HG02852 (cell line): ENCODE data around the gene UBE2O.

Source experiments
- ATAC-seq: cut with Tn5 transposase; IDR thresholded peaks from one replicate; pipeline ENCODE4 v1.9.1; 2021; ENCODE audit warnings: mild to moderate bottlenecking, moderate library complexity; ENCODE audit not compliant: unreplicated experiment

UBE2O gene

GRCh38 chr17:76487451-76488192 is 34.7 kb upstream of the UBE2O start:
- ATAC-seq, result no peak

DNA sequence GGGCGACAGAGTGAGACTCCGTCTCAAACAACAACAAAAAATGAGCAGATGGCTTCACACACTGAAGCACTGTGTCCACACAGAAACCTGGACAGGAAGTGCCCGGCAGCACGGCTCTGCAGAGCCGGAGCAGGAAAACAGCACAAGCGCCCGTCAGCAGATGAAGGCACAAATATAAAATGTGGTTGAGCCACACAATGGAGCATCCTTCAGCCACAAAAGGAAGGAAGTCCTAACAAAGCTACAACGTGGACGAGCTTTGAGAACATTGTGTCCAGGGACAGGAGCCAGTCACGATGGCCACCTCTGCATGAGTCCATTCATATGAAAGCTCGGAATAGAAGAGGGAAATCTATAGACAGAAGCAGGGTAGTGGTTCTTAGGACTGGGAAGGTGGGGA is 32.6 kb upstream of the UBE2O start:
- ATAC-seq, result no peak

DNA sequence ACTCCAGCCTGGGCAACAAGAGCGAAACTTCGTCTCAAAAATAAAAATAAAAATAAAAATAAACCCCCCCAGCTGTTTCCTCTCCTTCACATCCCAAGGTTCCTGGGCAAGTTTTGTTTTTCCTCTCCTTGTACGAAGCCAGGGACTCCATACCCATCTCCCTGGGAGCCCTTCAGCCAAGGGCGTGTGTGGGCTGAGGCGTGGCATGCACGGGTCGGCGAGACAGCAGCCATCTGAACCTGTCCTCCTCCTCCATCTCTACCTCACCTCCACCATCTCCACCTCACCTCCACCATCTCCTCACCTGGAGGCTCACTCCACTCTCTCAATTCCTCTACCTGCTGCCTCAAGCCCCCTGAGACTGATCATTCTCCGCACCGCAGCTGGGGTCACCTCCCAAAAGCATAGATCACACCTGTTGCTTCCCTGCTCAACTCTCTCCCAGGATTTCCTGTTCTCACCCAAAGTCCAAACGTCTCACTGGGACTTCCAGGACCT is 31.3 kb upstream of the UBE2O start:
- no peak for ATAC-seq

GRCh38 chr17:76481071-76481655 is 28.2 kb upstream of the UBE2O start:
- ATAC-seq, result peak; percentile 70

DNA sequence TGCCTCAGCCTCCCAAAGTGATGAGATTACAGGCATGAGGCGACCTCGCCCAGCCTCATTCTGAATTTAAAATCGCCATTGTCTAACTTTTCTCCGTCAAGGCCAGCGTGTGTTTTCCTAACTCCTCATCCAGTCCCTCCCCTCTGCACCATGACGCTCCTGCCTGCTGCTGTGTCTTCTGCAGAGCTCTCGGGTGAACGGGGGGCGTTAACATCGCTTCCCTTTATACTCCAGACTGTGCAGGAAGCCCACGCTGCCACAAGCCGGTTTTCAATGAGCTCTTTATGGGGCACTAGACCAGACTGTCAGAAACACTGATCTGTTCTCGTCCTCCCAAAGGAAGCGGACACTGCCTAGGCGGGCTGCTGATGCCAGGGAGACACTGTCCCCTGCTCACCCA is 27.7 kb upstream of the UBE2O start:
- no peak for ATAC-seq

DNA sequence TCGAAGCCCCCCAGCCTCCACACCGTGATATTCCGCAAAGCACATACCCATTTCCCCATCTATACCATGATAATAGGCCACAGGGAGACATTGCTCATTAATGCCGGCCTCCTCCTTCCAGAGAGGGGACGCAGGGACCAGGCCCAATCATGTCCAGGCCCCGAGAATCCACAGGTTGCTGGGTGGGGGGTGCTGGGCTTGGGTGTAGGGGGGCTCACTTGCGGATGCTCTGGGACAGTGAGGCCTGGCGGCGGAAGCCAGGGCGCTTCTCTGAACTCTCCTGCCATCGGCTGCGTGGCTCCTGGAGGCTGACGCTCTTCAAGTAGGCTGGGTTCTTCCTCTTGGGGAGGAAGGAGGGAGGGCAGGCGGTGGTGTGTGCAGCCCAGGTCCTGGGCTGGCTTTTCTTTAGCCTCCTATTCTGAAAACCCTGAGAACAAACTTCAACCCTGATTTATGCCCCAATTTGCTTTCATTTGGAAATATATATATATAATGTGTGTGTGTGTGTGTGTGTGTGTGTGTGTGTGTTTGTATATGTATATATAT is 26.6 kb upstream of the UBE2O start:
- ATAC-seq, result no peak

GRCh38 chr17:76478730-76479514 is 26.0 kb upstream of the UBE2O start:
- no peak for ATAC-seq

DNA sequence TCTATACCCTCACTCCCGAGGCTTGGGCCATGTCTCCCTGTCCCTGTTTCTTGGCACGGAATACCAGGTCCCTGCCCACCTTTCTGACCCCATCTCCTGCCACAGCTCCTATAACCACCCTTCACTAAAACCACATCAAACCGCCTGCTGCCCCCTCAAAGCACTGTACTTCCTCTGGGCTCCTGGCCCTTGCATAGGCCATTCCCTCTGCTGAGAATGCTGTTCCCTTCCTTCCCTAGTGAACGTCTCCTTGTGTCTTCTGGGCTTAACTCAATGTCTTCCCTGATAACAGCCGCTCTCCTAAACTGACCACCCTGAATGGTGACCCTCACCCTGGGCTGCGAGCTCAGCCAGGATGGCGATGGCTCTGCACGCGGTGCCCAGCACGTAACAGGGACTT is 25.1 kb upstream of the UBE2O start:
- no peak for ATAC-seq

DNA sequence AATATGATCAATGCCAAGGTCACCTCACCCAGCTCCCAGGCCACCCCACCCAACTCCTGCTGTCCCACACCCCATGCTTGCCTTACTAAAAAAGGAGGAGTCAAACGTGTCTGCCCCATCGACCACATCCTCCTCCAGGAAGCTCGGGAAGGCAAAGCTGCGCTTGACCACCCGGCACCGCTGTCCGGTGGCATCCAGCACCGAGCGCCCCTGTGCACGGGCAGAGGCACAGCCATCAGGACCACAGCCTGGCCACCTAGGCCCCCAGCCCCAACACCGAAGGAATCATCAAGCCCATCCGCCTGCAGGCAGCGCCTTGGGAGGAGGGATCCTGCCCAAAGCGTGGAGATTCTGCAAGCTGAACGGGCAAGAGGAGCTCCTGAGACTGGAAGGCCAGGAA is 24.6 kb upstream of the UBE2O start:
- no peak for ATAC-seq

GRCh38 chr17:76476736-76477135 is 23.8 kb upstream of the UBE2O start:
- no peak for ATAC-seq

- ATAC-seq, result no peak
Measured at GRCh38 chr17:76475302-76475701, 22.4 kb upstream of the UBE2O start.

DNA sequence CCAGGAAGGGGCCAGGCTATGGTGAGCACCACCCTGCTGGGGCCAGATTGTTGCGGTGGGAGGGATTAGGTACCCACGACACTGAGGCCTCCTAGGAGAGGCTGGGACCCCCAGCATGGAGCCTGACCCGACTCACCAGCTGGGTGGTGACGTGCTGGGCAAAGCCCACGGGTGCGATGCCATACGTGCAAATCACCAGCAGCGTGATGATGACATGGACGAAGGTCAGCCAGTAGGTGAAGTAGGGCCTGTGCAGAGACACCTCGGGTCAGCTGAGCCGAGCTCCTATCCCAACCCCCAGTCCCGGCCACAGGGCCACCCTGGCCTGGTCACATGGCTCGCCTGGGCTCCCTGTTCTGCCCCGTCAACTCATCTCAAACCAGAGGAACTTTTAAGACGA is 21.9 kb upstream of the UBE2O start:
- no peak for ATAC-seq

GRCh38 chr17:76474238-76474637 is 21.3 kb upstream of the UBE2O start:
- no peak for ATAC-seq

- ATAC-seq, result no peak
Measured at GRCh38 chr17:76473541-76473985, 20.6 kb upstream of the UBE2O start.

GRCh38 chr17:76472726-76473125 is 19.8 kb upstream of the UBE2O start:
- ATAC-seq, result no peak

DNA sequence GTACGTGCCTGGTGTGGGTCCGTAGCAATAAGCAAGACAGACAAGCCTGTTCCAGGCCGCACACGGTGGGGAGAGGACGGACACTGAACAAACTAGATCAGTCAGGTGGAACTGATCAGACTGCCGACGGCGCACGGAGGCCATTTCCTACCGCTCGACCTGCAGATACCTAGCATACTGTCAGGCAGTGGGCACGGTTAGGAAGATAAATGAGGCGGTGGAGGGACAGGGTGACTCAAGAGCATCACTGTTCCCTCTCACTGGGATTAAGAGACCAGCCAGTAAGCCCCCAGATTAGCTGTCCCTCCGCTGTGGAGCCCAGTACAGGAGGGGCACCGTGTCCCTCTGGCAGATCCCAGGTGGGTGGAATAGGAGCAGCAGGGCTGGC is 19.3 kb upstream of the UBE2O start:
- no peak for ATAC-seq

DNA sequence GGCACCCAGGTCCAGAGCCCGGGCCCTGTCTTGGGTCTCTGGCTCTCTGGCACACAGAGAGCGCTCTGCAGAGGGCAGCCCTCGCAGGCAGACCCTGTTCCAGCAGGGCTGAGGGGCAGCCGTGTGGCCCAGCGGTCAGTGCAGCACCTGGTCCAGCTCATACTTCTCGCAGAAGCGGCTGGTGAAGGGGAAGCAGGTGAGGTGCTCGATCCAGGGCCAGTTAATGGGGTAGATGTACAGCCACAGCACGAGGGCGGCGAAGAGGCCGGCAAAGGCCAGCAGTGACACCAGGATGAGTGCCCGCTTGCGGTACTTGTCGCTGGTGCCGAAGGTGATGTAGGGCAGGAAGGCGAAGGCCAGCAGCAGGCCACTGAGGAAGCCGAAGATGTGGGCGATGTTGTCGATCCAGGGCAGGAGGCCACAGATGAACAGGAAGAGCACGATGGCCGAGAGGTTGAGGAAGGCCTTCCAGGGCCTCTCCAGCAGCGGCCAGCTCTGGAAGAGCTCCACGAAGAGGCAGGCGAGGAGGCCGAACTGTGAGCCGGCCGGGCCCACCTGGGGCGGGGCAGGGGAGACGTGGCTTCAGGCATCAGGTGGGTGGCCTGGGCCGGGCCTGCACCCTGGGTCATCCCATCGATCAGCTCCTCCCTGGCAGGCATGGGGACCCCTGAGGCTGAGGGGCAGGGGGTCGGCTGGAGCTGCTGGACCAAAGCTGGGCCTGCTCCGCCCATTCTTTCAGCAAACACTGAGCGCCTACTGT is 18.7 kb upstream of the UBE2O start:
- ATAC-seq, result no peak

DNA sequence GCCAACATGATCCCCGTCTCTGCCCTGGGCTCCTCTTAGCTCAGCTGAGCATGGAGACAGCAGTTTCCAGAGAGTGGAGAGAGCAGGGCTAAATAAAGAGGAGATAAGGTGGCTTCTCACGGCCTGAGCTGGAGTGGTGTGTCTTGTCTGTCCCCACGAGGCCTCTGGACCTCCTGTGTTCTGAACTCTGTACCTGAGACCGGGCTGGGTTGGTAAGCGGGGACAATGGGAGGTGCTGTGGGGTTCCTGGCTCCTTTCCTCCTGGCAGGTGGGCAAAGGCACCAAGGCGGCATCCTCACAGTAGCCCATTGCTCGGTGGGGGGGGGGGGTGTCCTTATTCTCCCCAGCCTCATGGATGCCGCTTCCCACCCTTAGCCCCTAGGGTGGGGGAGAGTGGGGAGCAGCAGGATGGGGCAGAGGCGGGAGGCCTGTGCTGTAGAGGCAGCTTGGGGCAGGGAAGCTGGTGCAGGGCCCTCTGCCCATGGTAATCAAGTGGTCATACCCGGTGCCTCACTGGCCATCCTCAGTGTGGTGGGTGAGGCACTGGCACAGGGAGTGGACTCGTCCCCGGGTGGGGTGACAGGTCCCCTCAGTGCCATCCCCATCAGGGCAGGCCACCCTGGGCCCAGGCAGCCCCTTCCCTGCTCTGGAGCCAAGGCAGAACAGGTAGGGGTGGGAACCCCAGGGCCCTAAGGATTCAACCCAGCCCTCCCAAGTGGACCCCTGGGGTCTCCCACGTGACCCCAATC is 17.2 kb upstream of the UBE2O start:
- ATAC-seq, result no peak

GRCh38 chr17:76469076-76469990 is 16.4 kb upstream of the UBE2O start:
- ATAC-seq, result no peak
